K562 (cell line): ENCODE data around the gene CHST1. TPM values are rescaled to one million over a fixed set of nuclear protein-coding genes. Genes with fewer than 3 reads are reported as not detected.

Experiments
- ATAC-seq: fragments of 200-7000 bp; cut with Tn5 transposase; 3 replicates; pipeline ENCODE4 v1.9.1; 2020; ENCODE audit warnings: moderate library complexity
- BruUV-seq: library from RNA; stranded (reverse); fragments of 400-500 nt; replicated peaks from 2 replicates; lab custom pipeline; 2021; lab: Mats Ljungman, UMichigan
- CTCF ChIA-PET: fragments of 300-600 bp; formaldehyde crosslinking; extraction: SDS; loops from one replicate; lab custom pipeline; 2021; ENCODE audit warnings: low intra/inter-chr PET ratio; lab: Yijun Ruan, JAX
- POLR2A ChIA-PET: fragments of 300-600, 350-650 bp; sonication (Branson Sonifier 250); formaldehyde crosslinking; extraction: SDS; loops from one replicate; lab custom pipeline; 2021; ENCODE audit warnings: antibody characterized with exemption, inconsistent platforms; lab: Yijun Ruan, JAX
- DNase-seq, 4 experiments: peaks; one replicate each; pipeline versions ENCODE4 v3.0.0 to v3.0.0-alpha.2; 2011 to 2018; ENCODE audit warnings: low spot score in 3 of 4, mixed read lengths in 3 of 4; ENCODE audit errors: extremely low read depth in 1 of 4
- FAIRE-seq: peaks from 2 replicates; lab custom pipeline; 2011; peaks lifted over from hg19 to GRCh38; lab: Jason Lieb, UNC
- H2AFZ ChIP-seq: 2 replicates; pipeline ENCODE4 v1.6.0; 2011; ENCODE audit warnings: low read depth, low read length, control low read depth, inconsistent platforms
- H3K27ac ChIP-seq: fragments of 200-600 bp; 3 replicates; pipeline ENCODE4 v1.8.0; 2011; ENCODE audit warnings: low read depth, mild to moderate bottlenecking, control low read depth, inconsistent platforms, low read length, moderate library complexity, mixed read lengths; ENCODE audit errors: extremely low read depth
- H3K27me3 ChIP-seq, 2 experiments: fragments of 300-600 bp in 1 of 2; 2 replicates in 1 of 2; 3 replicates in 1 of 2; pipeline versions ENCODE4 v1.6.0 to v1.8.0; 2011; ENCODE audit warnings: inconsistent platforms in 2 of 2, low read length in 2 of 2, mild to moderate bottlenecking in 1 of 2, mixed read lengths in 1 of 2, moderate library complexity in 1 of 2; ENCODE audit not compliant: control insufficient read depth in 2 of 2, insufficient read depth in 2 of 2
- H3K36me3 ChIP-seq: fragments of 300-600 bp; 3 replicates; pipeline ENCODE4 v1.8.0; 2011; ENCODE audit warnings: mild to moderate bottlenecking, low read length, inconsistent platforms; ENCODE audit not compliant: control insufficient read depth, insufficient read depth
- H3K4me1 ChIP-seq, 2 experiments: fragments of 200-600 bp in 1 of 2; replicated peaks in 1 of 2; 2 replicates in 1 of 2; 3 replicates in 1 of 2; pipeline versions ENCODE4 v1.5.1 to v1.8.0; 2011; ENCODE audit warnings: inconsistent platforms in 2 of 2, low read length in 2 of 2, mild to moderate bottlenecking in 1 of 2, mixed read lengths in 1 of 2, moderate library complexity in 1 of 2; ENCODE audit not compliant: control insufficient read depth in 2 of 2, insufficient read depth in 2 of 2
- H3K4me2 ChIP-seq: 2 replicates; pipeline ENCODE4 v1.6.1; 2011; ENCODE audit warnings: low read length, control low read depth, inconsistent platforms, mixed read lengths; ENCODE audit not compliant: insufficient read depth
- H3K4me3 ChIP-seq: fragments of 200-600 bp; sonication (generic), shearing (Covaris generic); 2 replicates; pipeline ENCODE4 v1.5.1; 2016; ENCODE audit warnings: control low read depth, inconsistent platforms
- H3K79me2 ChIP-seq: fragments of 200-600 bp; 3 replicates; pipeline ENCODE4 v1.8.0; 2011; ENCODE audit warnings: low read length, inconsistent platforms; ENCODE audit not compliant: control insufficient read depth, insufficient read depth
- H3K9ac ChIP-seq, 2 experiments: 2 replicates each; pipeline versions ENCODE4 v1.6.0 to v1.6.1; 2011; ENCODE audit warnings: low read depth in 2 of 2, low read length in 2 of 2, control low read depth in 1 of 2, inconsistent platforms in 1 of 2, mild to moderate bottlenecking in 1 of 2, mixed read lengths in 1 of 2; ENCODE audit not compliant: insufficient read depth in 1 of 2
- H3K9me1 ChIP-seq: one replicate; pipeline ENCODE4 v1.6.0; 2011; ENCODE audit warnings: inconsistent platforms, mild to moderate bottlenecking, low read length, moderate library complexity; ENCODE audit not compliant: control insufficient read depth, insufficient read depth
- H3K9me3 ChIP-seq: replicated peaks from 2 replicates; pipeline ENCODE4 v1.5.1; 2011; ENCODE audit warnings: low read depth, low read length, inconsistent platforms; ENCODE audit not compliant: control insufficient read depth, insufficient read depth
- H4K20me1 ChIP-seq: replicated peaks from 2 replicates; pipeline ENCODE4 v1.6.1; 2011; ENCODE audit warnings: low read length, inconsistent platforms, mixed read lengths; ENCODE audit not compliant: control insufficient read depth, insufficient read depth
- ZC3H8 ChIP-seq: fragments of 450-650 bp; IDR thresholded peaks from 2 replicates; pipeline ENCODE4 v1.6.1; 2017
- ZKSCAN3 ChIP-seq: fragments of 250-450 bp; sonication (Bioruptor Pico); IDR thresholded peaks from 2 replicates; pipeline ENCODE4 v1.4.0; 2020
- ZNF133 ChIP-seq: fragments of 250-450 bp; sonication (Bioruptor Pico); IDR thresholded peaks from 2 replicates; pipeline ENCODE4 v1.4.0; 2020; ENCODE audit warnings: mild to moderate bottlenecking
- ZNF274 ChIP-seq: IDR thresholded peaks from 2 replicates; pipeline ENCODE4 v1.6.1; 2011; ENCODE audit warnings: low read depth, mild to moderate bottlenecking, low read length, moderate library complexity, borderline replicate concordance
- ZNF655 ChIP-seq: fragments of 250-450 bp; sonication (Bioruptor Pico); IDR thresholded peaks from 2 replicates; pipeline ENCODE4 v1.5.0; 2021
- WGBS: fragments of 100-300 bp; shearing (Covaris generic); methylation state at CpG from one replicate; pipeline ENCODE4 v1.1.6; 2016; ENCODE audit warnings: low coverage, mixed read lengths; ENCODE audit not compliant: insufficient coverage; ENCODE audit errors: missing lambda C conversion rate; 5-methylcytosine and 5-hydroxymethylcytosine counted together
- in situ Hi-C: fragments of 300-500 bp; cut with MboI; formaldehyde crosslinking; loops from 4 replicates; pipeline ENCODE4 v1.15.0; 2018; ENCODE audit warnings: inconsistent platforms, mixed read lengths
- intact Hi-C: fragments of 100-400 bp; cut with micrococcal nuclease; formaldehyde crosslinking; loops from 2 replicates; pipeline ENCODE4 v1.14.2; 2022
- polyA plus RNA-seq, 8 experiments: library from polyadenylated mRNA; depleted of rRNA in 4 of 8; stranded (reverse) in 5 of 8; unstranded in 3 of 8; fragments of >200 nt; fragmentation: Nextera tagmentation in 2 of 8; fragmentation: Illumina TruSeq in 1 of 8; extraction: Ambion mirVana in 2 of 8; extraction: Trizol in 1 of 8; gene quantifications; 2 replicates each; pipeline versions ENCODE4 v1.2.1 to v1.2.3, GENCODE V29; 2011 to 2014; ENCODE audit warnings: inconsistent platforms in 1 of 8, missing spikeins in 1 of 8
- total RNA-seq, 7 experiments: library from RNA; depleted of rRNA in 6 of 7; stranded (reverse); fragments of >200 nt in 6 of 7; fragmentation: Illumina TruSeq in 2 of 7; extraction: Trizol in 2 of 7; gene quantifications; 2 replicates each; pipeline versions ENCODE4 v1.2.1 to v1.2.3, GENCODE V29; 2011 to 2021; ENCODE audit warnings: low replicate concordance in 1 of 7

CHST1 gene
- total and polyA plus RNA-seq, 9 of the 15 experiments (the other 6 are each of a cell fraction or from before 2014, with no cell fraction given): 0.04 to 0.32 (median 0.18) TPM; not detected in 4

GRCh38 chr11:45687836-45688235, 22.4 kb upstream of the CHST1 start:
- Histone ChIP-seq H4K20me1 (peaks cover 3% of the 10 kb centered on the region; the same call in 1 of the 2 replicates), H2AFZ (no peak overlapping the region), H3K27ac (no peak overlapping the region), H3K4me2 (no peak overlapping the region), H3K27me3 (peaks cover 16 to 37% of the 10 kb centered on the region in 2 experiments; a peak in 4 of 5 replicates), H3K9me1 (no peaks in the 10 kb centered on the region), H3K4me3 (no peak overlapping the region), H3K36me3 (no peaks in the 10 kb centered on the region), H3K4me1 (no peaks in the 10 kb centered on the region), H3K9me3 (no peaks in the 10 kb centered on the region), H3K79me2 (no peaks in the 10 kb centered on the region), H3K9ac (no peak overlapping the region)
- CTCF ChIA-PET: no interaction called here
- intact Hi-C loops (no loop called here), in situ Hi-C loops (no loop called here)
- TF ChIP-seq ZNF655 (CRISPR knock-in tag) (no peak), ZKSCAN3 (CRISPR knock-in tag) (no peak), ZNF133 (CRISPR knock-in tag) (no peak), ZC3H8 (no peak), ZNF274 (no peak)
- no TSS peak for BruUV-seq
- DNase-seq: no peak
- POLR2A ChIA-PET: interaction anchor here (1.2 kb wide), 1 partner anchor 16 kb away, joined by 3 read pairs; no protein-coding TSS in a partner anchor
- FAIRE-seq: no peak
- WGBS: 2% methylated on average over 6 of the region's 6 CpGs
- ATAC-seq: no peak
